Heart left ventricle (tissue), 13 donors: ENCODE results near the gene TULP4.

ENCODE experiments used
- POLR2A ChIP-seq, 2 donors: fragments of 450-650 bp; IDR thresholded peaks; one replicate each; pipeline ENCODE4 v1.6.1; 2017; ENCODE audit warnings: antibody characterized with exemption in 2 of 2, mild to moderate bottlenecking in 2 of 2, moderate library complexity in 2 of 2
- TF ChIP-seq, protein P1 (sequence below), 12 donors: fragments of 200-600 bp; sonication (generic) in 4 of 12; IDR thresholded peaks; one replicate each; pipeline versions ENCODE4 v1.5.0 to v1.8.0; 2018 to 2022; ENCODE audit warnings: antibody characterized with exemption in 12 of 12, mild to moderate bottlenecking in 5 of 12
- donor health status: ischemic (EF 13 %, LVEDD 7.1; RV severe dilation, severe dysfunction).
- donor health status: DM: no; HTN: yes; CAD: no.
- donor health status: DM: no; HTN: no; CAD: no.
- donor health status: ischemic (EF 25% LVEDD 6.9; RV normal size, moderate dysfunction).
- donor health status: ischemic (EF 25% LVEDD 5.7; RV mildly dilated, moderate dysfunction).
- donor health status: ischemic (EF 35%, LVEDD 5.7; RV mildly dilated, moderate dysfunction).
- donor health status: nonischemic (EF 11% LVEDD 7.7; RV severe dilation, severe dysfunction).
- donor health status: DM: yes; HTN: yes; CAD: no.
- donor health status: PGD.
- donor health status: ischemic (EF 29% LVEDD 5.4; RV normal size, mild dysfunction).
- donor health status: nonischemic (EF 23%, LVEDD 6.1; RV moderate dilation, normal function).

DNA sequence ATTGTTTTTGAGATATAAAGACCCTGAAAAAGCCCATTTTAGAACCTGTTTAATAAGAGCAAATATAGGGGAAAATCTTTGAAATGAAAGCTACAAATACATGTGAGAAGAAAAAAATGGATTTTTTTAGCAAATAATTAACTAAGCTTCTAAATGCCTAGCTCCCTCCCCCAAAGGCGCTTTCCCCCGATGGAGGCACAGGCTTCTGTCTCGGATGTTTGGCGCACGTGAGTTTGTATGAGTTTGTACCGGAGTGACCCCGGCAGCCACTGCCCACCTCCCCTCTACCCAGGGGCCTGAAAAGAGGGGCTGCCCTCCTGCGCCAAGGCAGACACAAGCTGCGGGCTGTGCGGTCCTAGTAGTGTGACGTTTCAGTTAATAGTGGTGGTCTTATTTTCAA is 197.2 kb downstream of the TULP4 start:
- TF ChIP-seq, protein P1, sequence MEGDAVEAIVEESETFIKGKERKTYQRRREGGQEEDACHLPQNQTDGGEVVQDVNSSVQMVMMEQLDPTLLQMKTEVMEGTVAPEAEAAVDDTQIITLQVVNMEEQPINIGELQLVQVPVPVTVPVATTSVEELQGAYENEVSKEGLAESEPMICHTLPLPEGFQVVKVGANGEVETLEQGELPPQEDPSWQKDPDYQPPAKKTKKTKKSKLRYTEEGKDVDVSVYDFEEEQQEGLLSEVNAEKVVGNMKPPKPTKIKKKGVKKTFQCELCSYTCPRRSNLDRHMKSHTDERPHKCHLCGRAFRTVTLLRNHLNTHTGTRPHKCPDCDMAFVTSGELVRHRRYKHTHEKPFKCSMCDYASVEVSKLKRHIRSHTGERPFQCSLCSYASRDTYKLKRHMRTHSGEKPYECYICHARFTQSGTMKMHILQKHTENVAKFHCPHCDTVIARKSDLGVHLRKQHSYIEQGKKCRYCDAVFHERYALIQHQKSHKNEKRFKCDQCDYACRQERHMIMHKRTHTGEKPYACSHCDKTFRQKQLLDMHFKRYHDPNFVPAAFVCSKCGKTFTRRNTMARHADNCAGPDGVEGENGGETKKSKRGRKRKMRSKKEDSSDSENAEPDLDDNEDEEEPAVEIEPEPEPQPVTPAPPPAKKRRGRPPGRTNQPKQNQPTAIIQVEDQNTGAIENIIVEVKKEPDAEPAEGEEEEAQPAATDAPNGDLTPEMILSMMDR (IDR thresholded peaks at IDR 0.05), result no peak
- no peak for TF ChIP-seq POLR2A (IDR thresholded peaks at IDR 0.05)
